ENCODE data around the gene HDAC9. TPM values are rescaled to one million over a fixed set of nuclear protein-coding genes. Genes with fewer than 3 reads are reported as not detected.
A peak's percentile ranks its signal among the peaks of the same experiment; 100 is the strongest.

The HDAC9 gene
- total and polyA plus RNA-seq, 2 of the 13 experiments (the other 11 are each of a cell fraction or from before 2014, with no cell fraction given), result 0.05 to 0.07 TPM

DNA sequence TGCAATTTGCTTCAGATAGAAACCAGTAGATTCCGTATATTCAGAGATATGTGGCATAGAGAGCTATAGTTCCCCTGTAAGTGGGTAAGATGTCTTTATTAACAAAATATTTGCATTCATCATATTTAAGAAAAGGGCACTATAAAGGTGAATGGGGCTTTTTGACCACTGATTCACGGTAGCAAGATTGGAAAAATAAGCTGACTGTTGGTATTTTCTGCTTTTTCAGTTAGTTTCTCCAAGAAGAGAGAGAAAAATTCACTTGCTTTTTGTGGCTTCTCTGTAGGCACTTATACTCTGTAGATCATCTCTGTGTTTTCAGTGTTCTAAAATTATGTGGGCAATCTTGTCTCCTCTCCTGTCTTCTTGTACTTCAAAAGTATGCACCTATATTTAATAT, 376.8 kb downstream of the HDAC9 start:
- no peaks in the 10 kb centered on the region for H3K36me3 ChIP-seq (replicated peaks in 1 of 2; ENCODE audit: control insufficient read depth in 1 of 2, insufficient read depth in 2 of 2, low read length in 2 of 2)
- H3K79me2 ChIP-seq (ENCODE audit: insufficient read depth, low read length), result no peaks in the 10 kb centered on the region
- ATAC-seq (no peak), DNase-seq (ENCODE audit: low spot score) (no peak), FAIRE-seq (no peak)
- no peak overlapping the region for H3K9ac ChIP-seq (ENCODE audit: insufficient read depth, low read depth, low read length)
- H4K20me1 ChIP-seq (ENCODE audit: insufficient read depth, low read length), result no peaks in the 10 kb centered on the region
- intact Hi-C loops (cut with micrococcal nuclease; ENCODE audit: unreplicated experiment) (no loop called here), in situ Hi-C loops (cut with HindIII; ENCODE audit: extremely low pct_ligation_motif_present, low pct_unique_long_range_greater_than_20kb) (no loop called here)
- 4% methylated on average over 2 of the region's 2 CpGs for WGBS (ENCODE audit: low lambda C conversion rate)
- no peak overlapping the region for H3K4me3 ChIP-seq (replicated peaks in 1 of 3; ENCODE audit: insufficient read depth in 1 of 3, low read depth in 2 of 3, low read length in 3 of 3)
- CTCF ChIA-PET (ENCODE audit: low intra/inter-chr PET ratio, low total read pairs), result no interaction called here
- H3K4me1 ChIP-seq (ENCODE audit: insufficient read depth, low read length), result no peaks in the 10 kb centered on the region
- TF ChIP-seq PAXIP1 (CRISPR knock-in tag; conservative IDR thresholded peaks at IDR 0.05) (no peak), MAFF (IDR thresholded peaks at IDR 0.05; ENCODE audit: low read depth, low read length) (peak; percentile 53; the same call in 1 of the 2 replicates), MAF1 (CRISPR knock-in tag; IDR thresholded peaks at IDR 0.05; ENCODE audit: borderline replicate concordance) (no peak), SALL1 (CRISPR knock-in tag; IDR thresholded peaks at IDR 0.05) (no peak), MAFK (conservative IDR thresholded peaks at IDR 0.05 in 1 of 2, IDR thresholded peaks at IDR 0.05 in 1 of 2; ENCODE audit: low read length in 2 of 2) (peak; percentile 47 to 65; a peak in 3 of 4 replicates)
- no peak overlapping the region for H3K27ac ChIP-seq (ENCODE audit: extremely low read length, insufficient read depth, low read length)
- POLR2A ChIA-PET, result no interaction called here
- no peaks in the 10 kb centered on the region for H3K27me3 ChIP-seq (ENCODE audit: control insufficient read depth in 1 of 2, insufficient read depth in 2 of 2, low read length in 2 of 2)
- peaks cover 86% of the 10 kb centered on the region for H3K9me3 ChIP-seq (ENCODE audit: low read length)
- no TSS peak for BruUV-seq (replicated peaks)
- no peak overlapping the region for H2AFZ ChIP-seq (ENCODE audit: low read length)
- H3K4me2 ChIP-seq (ENCODE audit: low read depth, low read length), result no peak overlapping the region
